ENCODE results near the gene TSPAN7.
A peak's percentile ranks its signal among the peaks of the same experiment; 100 is the strongest.

Gene TSPAN7, protein sequence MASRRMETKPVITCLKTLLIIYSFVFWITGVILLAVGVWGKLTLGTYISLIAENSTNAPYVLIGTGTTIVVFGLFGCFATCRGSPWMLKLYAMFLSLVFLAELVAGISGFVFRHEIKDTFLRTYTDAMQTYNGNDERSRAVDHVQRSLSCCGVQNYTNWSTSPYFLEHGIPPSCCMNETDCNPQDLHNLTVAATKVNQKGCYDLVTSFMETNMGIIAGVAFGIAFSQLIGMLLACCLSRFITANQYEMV

DNA sequence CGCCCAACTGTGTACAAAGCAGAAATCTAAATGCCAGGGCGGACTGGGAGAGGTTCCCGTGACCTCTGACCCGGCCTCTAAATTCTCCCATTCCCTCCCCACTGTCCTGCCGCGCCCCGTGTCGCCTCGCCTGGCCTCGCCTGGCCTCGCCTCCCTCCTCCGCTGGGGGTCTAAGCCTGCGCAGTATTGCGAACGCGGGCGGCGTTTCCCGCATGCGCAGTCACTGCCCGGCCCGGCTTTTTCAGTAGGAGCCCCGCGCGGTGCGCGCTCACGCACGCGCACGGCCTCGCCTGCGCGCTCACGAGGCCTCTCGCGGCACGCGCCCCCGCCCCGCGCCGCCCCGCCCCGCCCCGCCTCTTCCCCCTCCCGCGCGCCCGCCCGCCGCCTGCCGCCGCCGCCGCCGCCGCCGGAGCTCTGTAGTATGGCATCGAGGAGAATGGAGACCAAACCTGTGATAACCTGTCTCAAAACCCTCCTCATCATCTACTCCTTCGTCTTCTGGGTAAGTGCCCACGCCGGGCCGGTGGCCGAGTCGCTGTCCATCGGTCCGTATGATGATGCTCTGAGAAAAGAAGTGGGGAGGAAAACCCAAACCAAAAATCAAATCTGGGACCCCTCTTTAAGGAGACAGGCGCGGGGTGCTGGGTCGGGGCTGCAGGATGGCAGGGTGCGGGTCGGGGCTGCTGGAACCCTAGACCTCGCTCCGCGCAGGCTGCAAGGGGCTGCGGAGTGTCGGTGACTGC is at the start of gene TSPAN7:
Gene TSPAN7, plus strand, starts transcription at position 417 of the 743 bp plus-strand sequence. Its CDS starts 5 bp downstream, at position 422.
- peak; percentile 59 for DNase-seq

DNA sequence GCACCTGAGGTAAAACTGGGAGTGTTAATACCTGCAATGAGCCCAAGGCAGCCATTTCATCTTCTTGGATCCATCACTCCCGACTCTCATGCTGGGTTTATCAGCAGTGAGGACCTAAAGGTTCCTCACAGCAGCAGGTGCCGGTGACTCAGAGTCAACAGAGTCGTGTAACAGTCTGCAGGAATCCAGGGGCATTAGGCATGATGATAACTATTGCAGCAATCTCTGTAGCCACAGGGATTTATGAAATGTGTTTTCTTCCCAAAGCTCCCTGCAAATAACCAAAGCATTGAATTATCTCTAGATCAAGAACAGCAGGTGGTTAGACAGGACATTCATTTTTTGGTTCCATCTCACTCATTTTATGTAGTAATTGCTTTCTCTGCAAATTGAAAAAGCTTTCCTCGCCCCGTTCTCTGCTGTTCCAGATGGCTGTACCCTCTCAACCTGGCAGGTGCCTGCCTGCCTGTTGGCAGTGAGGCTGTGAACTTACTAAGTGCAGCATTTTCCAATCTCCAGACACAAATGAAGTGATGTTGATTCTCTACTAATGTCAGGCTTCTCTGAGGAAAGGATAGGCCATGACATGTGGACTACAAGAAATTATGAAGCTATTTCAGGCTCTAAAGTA is 48.1 kb upstream of the TSPAN7 start:
- DNase-seq, result no peak

DNA sequence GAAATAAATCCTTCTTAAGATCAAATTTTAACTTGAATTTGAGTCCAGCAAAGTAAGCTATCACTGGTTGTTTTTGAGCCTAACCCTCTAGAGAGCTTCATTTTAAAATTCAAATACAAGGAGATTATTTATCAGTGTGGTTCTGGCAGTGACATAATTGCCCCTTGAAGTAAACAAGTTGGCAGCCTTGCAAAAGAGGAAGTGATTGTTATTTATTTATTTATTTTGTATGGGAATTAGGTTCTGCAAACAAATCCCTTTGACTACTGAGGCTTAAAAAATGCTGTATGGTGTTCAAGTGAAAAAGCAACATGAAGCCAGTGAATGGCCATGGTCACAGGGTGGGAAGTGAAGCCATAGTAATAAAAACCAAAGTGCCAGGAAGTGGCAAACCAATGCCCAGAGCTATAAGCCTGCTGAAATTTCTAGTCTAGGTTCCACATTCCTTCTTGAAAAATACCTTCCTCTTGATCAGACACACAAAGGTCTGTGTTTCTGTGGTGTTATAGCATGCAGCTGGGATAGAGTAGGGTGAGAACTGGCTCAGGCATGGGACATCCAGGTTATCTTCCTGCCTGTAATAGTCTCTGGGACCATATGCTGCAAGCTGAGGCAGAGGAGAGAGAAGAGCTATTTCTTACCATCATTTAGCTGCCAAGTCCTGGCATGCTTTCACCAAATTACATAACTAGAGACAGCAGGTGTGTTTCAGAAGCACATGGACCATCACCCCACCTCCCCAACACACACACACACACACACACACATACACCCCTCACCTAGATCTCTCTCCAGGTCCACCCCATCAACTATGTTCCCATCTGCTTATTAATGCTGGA is 47.1 kb upstream of the TSPAN7 start:
- DNase-seq, result peak; percentile 1

DNA sequence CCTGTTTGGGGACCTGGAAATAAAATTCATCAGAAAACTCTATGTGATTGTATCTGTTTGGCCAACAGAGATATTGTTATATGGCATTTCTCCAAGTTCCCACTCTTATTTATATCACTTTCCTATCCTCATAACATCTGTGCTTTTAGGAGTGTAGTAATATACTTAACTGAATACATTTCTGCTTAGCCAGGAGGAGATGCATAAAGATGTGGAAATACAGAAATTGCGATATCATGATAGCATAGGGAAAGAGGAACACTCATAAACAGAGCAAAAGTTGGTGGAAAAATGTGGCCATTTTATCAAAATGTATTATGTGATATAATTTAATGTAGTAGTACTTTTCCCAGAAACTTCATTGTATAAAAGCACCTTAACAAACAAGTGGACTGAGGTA is 46.1 kb upstream of the TSPAN7 start:
- DNase-seq, result no peak

DNA sequence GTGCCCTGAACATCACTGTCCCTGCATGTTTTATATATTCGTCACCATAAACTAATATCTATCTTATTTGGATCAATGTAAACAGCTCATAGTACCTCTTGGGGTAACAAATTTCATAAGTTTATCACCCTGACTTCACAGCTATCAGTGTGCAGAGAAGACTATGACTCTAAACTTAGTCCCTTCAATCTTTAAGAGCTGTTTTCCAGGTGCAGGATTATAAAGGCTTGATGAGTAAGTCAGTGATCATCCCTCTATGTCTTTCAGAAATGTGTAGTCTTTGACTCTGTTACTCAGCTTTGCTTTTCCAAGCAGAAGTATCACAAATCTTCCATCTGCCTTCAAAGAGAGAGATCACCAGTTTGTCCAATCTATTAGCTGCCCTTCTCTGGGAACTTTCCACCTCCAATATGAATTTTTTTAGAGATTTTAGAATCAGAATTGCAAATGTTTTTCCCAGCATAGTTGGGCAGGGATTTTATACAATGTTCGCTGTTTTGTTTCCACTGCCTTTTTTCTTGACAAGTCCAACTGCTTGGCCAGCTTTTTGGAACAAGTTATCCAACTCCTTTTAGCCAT is 45.1 kb upstream of the TSPAN7 start:
- no peak for DNase-seq

DNA sequence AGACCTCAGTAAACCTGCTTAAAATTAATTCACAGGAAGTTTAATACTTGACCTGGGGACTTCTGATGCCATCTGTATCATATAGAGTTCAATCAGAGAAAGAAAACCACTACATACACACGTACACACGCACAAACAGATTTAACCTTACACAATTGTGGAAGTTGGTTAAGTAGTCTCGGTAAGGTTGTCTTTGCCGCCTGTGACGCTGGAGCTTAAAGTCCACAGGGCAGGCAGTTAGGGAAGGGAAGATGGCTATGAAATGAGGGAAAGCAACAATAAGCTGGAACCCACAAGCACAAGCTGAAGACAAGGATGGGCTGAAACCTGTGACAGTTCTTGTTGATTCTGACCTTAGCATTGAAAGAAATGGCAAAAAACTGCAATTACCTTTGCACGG is 41.7 kb upstream of the TSPAN7 start:
- DNase-seq, result no peak

DNA sequence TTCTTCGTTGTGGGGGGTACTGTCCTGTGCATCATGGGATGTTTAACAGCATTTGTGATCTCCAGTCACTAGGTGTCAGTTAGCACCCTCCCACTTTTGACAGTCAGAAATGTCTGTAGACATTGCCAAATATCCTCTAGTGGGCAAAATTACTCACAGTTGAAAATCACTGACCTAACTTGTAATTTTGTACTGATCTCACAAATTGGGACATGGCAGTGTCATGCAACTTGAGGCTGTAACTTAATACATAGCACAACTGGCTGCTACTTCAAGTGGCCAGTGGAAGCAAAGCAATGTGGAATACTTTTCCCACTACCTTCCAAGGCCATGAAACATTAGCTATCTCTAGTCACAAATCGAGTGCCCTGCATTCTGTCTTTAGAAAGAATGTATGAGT is 23.2 kb upstream of the TSPAN7 start:
- DNase-seq, result no peak

DNA sequence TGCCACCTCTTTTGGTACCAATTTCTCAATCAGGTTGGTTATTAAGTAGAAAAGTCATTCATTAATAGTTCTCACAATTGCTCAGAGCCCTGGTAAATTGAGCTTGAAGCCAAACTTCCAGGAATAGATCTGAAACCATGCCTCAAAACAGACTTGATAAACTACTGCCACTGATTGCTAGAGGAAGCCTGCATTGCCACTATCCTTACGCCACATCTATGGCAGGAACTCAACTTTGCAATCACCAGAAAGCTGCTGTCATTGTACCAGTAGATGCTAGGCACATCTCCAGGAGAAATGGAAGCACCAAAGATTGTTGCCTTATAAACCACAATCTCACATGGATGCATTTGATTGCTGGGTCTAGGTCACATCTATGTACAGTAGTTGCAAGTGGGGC is 21.6 kb upstream of the TSPAN7 start:
- no peak for DNase-seq

DNA sequence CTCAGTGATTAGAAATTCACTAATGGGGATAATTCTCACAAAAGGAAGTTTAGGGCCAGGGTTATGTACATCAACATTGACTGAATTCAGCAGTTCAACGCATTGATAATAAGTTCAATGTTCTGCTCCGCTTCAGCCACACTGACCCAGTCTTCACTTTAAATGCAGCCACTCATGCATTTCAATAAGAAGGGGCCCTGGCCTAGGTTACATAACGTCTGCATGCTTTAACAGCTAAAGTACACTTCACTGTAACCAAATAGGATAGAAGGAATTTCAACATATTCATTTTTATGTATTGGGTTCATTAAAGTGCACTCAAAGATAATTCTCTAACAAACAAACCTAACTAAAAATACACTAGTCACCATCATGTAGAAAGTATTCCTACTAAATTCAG is 12.8 kb upstream of the TSPAN7 start:
- DNase-seq, result no peak

DNA sequence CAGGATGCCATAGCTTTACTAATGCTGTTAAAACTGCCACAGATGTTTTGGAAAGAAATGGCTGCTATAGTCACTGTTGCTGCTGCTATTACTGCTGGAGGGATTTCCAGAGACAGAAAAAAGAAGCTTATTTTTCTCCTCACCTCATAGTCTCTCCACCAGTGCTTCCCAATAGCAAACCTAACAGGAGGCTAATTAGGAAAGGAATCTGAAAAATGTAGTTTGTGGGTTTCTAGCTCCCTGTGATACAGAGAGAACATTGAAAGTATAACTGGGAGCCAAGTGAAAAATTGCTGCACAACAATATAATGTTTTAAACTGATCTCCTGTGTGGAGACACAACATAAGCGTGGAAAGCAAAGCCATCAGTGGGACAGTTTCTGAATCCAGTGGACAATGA is 8.6 kb upstream of the TSPAN7 start:
- DNase-seq, result no peak

DNA sequence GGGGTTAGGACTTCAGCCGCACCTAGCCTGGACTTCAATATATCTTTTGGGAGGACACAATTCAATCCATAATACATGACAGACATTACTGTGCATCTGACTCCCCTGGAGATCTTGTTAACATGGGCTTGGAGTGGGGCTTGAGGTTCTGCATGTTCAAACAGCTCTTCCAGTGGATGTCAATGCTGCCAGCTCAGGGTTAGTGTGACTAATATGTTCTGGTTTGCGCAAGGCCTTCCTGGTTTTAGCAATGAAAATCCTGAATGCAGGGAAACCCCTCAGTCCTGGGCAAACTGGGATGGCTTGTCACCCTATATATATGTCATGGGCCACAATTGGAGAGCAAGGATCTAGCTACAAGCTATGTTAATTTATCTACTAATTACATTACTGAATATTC is 2.7 kb upstream of the TSPAN7 start:
- no peak for DNase-seq

DNA sequence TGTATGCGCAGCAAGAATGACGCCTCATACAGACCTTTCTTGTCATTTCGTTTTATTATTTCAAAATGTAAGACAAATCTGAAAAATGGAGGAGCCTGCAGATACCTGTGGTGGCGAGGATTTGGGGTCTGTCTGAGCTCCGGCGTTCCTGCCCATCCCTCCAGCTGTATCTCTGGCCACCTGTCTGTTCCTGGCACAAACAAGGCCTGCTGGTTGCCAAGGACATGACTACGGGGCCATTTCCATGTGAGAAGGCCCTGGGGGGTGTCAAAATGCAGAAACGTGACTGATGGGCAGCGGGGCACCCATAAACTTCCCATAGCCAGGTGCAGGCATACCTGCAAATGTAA is 591 bp upstream of the TSPAN7 start:
- no peak for DNase-seq

DNA sequence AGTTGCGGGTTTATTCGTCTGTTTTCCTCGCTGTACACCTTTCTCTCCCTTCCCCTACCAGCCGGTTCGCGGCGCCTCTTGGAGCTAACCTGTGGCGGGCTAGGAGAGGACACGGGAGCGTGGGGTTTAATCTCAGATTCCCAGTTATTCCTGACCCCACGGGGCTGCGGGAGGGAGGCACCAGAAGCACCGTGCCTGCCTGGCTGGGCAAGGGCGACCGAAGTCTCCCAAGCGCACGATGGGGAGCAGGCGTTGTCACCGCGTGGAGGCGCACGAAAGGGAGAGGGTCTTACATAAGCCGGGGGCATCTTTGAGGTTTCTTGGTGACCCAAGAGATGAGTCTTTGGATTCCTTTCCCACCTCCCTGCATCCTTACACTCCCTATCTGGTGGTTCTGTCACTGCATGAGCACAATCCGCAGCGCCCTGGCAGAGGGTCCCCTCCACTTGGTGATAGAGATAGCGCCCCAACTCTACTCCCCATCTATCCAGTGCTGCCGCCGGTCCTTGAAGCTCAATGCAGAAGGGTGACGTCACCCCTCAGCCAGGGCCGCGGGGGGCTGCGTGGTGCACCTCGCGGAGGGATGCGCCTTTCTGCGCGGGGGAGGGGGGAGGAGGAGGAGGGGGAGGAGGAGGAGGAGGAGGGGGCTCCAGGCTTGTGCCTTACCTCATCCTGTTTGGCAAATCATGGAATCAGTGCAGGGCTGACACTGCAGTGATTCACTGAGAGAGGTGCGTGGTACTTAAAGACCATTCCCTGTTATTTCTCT is 793 bp downstream of the TSPAN7 start:
- peak; percentile 3 for DNase-seq

DNA sequence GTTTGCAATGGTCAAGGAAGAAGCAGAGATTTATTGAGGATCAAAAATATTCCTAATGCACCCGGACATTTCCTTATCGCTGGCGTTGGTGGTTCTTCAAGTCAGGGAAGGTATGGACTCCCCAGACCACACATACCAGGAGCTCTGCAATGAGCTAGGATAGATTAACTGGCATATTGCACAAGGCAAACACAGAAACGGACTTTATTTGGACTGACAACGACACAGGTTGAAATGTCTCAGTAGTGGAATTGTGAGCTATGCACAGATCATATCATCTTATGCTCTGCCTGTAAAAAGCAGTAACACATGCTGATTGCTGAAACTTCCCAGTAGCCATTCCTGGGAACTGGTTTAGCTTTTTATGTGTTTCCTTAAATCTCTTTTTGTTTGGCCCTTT is 1.7 kb downstream of the TSPAN7 start:
- no peak for DNase-seq

DNA sequence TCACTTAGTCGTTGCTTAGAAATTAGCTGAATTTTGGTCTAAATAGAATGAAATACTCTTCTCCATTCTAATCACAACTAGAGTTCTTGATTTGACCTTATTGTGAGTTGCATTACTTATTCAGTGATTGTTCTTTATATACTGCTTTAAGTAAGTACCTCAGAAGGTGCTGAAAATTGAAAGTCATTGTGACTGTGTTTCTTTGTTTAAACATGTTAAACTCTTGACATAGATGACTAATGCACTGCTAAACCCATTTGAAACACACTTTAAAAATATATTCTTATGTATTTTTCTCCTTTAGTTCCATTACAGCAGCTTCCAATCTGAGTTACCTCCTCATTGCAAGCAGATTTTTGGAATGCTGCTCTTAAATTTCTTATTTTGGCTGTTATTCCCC is 9.1 kb downstream of the TSPAN7 start:
- DNase-seq, result no peak

DNA sequence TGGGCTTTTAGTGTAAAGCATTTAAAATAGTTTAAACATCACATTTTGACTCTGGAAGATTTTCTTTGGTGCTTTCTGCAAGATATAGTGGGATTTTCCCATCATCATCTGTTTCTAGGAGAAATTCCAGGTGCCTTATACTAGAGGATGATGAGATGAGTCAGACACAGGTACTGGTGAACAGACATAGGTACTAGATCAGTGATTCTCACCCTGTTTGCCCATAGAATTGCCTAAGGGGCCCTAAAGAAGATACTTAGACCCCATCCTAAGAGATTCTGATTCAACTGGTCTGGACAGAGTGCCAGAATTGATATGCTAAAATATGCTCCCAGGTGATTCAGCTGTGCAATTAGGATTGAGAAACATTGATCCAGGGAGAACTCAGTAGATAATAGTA is 9.7 kb downstream of the TSPAN7 start:
- no peak for DNase-seq

DNA sequence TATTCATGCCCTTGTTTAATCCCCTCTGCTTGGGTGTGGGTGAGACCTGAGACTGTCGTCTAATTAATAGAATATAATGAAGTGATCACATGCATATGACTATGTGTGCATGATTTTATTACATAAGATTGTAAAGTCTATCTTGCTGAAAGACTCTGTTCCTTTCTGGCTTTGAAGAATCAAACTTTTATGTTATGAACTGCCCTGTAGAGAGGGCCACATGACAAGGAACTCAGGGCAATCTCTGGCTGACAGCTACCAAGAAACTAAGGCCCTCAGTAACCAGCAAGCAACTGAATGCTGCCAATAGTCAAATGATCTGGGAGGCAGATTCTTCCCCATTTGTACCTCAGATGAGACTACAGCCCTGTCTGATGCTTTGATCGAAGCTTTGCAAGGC is 13.5 kb downstream of the TSPAN7 start:
- no peak for DNase-seq

DNA sequence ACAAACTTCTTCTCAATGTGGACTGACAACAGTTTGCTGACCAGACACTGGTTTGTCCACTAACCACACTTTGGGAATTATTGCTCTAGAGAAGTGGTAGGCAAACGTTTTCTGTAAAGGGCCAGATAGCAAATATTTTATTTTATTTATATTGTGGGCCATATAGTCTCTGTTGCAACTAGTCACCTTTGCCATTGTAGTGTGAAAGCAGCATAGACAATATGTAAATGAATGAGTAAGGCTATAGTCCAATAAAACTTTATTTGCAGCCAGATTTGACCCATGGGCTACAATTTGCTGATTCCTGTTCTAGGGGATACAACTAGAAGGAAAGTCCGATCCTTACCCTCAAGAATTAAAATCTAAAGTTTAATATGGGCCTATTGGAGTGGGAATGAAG is 14.5 kb downstream of the TSPAN7 start:
- no peak for DNase-seq

DNA sequence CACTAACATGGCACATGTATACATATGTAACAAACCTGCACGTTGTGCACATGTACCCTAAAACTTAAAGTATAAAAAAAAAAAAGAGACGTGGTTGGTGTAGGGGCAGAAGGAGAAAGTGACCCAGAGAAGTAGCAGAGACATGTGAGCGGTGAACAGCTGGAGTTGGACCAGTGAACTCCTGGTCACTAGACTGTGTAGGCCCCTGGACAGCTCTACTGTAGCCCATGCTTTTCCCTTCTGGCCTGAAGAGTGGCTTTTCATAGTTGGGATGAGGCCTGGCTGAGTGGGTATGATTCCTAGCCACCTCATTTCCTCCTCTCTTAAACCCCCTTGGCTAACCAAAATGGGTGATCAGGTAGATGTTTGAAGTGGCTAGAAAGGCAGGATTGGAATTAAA is 16.4 kb downstream of the TSPAN7 start:
- no peak for DNase-seq

DNA sequence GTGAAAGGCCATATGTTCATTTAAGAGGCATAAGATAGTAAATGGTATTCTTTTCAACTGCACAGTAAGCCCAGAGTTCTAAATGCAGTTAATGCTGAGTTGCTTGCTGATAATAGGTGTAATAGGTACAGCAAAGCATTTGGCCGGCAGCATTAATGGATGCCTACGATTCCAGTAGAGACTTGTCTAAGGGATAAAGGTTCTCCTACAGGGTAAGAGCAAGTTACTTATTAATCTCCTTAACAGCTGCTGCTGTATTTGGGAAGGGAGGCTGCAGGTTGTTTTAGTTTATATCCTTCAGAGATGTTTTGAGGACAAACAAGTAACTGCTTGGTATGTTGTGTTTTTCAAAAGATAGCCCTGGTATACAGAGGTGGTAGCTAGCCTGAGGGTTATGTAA is 16.8 kb downstream of the TSPAN7 start:
- no peak for DNase-seq

DNA sequence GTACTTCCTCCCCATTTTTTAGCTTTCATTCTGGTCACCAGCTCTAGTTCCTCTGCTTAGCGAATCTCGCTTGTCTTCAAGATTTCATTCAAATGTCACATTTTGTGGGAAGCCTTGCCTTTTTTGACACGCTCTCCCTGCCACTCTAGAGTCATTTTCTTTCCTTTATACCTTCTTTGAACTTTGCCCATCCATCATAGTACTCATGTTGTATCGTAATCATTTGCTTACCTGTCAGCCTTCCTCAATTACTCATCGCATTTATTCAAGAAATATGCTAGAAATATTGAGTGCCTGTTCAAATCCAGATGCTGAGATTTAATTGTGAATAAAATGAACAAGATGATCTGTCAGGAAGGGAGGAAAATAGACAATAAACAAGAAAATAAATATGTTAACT is 21.8 kb downstream of the TSPAN7 start:
- no peak for DNase-seq

DNA sequence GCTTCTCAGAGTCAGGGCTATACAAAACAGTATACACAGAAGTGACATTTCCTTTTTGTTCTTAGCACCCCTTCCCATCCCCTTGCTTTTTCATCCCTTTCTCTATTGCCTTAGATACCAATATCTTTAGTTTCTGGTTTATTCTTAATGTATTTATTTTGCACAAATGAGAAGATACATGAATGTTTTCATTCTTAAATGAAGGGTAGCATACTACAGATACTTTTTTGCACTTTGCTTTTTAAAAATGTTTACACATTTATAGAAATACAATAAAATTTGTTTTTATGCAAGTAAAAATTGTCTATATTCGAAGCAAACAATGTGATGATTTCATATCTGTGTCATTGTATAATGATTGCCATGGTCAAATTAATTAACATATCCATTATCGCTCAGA is 33.1 kb downstream of the TSPAN7 start:
- no peak for DNase-seq

Data from NCI-H2107 (cell line).